Heart left ventricle (tissue), 13 donors: Measurements from ENCODE around the gene HRH3.

Experiments
- POLR2A ChIP-seq, 2 donors: fragments of 450-650 bp; IDR thresholded peaks; one replicate each; pipeline ENCODE4 v1.6.1; 2017; ENCODE audit warnings: antibody characterized with exemption in 2 of 2, mild to moderate bottlenecking in 2 of 2, moderate library complexity in 2 of 2
- TF ChIP-seq, protein P1 (sequence below), 12 donors: fragments of 200-600 bp; sonication (generic) in 4 of 12; IDR thresholded peaks; one replicate each; pipeline versions ENCODE4 v1.5.0 to v1.8.0; 2018 to 2022; ENCODE audit warnings: antibody characterized with exemption in 12 of 12, mild to moderate bottlenecking in 5 of 12
- donor health status: ischemic (EF 13 %, LVEDD 7.1; RV severe dilation, severe dysfunction).
- donor health status: DM: no; HTN: yes; CAD: no.
- donor health status: DM: no; HTN: no; CAD: no.
- donor health status: ischemic (EF 25% LVEDD 6.9; RV normal size, moderate dysfunction).
- donor health status: ischemic (EF 25% LVEDD 5.7; RV mildly dilated, moderate dysfunction).
- donor health status: ischemic (EF 35%, LVEDD 5.7; RV mildly dilated, moderate dysfunction).
- donor health status: nonischemic (EF 11% LVEDD 7.7; RV severe dilation, severe dysfunction).
- donor health status: DM: yes; HTN: yes; CAD: no.
- donor health status: PGD.
- donor health status: ischemic (EF 29% LVEDD 5.4; RV normal size, mild dysfunction).
- donor health status: nonischemic (EF 23%, LVEDD 6.1; RV moderate dilation, normal function).

DNA sequence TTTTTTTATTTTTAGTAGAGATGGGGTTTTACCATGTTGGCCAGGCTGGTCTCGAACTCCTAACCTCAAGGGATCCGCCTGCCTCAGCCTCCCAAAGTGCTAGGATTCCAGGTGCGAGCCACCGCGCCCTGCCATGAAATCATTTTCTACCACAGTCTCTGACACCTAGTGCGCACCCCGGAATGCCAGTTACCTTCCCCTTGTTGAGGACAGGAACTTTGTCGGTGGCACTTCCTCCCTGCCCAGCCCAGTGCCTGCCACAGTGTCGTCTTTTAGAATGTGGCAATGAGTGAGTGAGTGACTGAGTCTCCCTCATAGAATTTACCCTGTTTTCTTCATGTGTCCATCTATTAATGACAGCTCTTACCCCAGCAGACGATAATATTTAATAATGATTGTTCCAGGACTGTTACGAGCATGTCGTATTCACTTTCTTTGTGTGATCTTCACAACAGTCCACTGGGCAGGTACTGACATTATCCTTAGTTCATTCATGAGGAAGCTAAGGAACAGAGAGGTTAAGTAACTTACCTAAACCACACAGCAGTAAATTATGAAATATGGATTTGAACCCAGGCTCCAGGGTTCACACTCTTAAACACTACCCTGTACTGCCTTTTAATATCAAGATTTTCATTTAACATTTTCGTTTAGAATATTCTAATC, 20.1 kb upstream of the HRH3 start:
- TF ChIP-seq, protein P1, sequence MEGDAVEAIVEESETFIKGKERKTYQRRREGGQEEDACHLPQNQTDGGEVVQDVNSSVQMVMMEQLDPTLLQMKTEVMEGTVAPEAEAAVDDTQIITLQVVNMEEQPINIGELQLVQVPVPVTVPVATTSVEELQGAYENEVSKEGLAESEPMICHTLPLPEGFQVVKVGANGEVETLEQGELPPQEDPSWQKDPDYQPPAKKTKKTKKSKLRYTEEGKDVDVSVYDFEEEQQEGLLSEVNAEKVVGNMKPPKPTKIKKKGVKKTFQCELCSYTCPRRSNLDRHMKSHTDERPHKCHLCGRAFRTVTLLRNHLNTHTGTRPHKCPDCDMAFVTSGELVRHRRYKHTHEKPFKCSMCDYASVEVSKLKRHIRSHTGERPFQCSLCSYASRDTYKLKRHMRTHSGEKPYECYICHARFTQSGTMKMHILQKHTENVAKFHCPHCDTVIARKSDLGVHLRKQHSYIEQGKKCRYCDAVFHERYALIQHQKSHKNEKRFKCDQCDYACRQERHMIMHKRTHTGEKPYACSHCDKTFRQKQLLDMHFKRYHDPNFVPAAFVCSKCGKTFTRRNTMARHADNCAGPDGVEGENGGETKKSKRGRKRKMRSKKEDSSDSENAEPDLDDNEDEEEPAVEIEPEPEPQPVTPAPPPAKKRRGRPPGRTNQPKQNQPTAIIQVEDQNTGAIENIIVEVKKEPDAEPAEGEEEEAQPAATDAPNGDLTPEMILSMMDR (IDR thresholded peaks at IDR 0.05), result no peak
- TF ChIP-seq POLR2A (IDR thresholded peaks at IDR 0.05), result no peak
